ENCODE measurements around the gene AMZ2. TPM values are rescaled to one million over a fixed set of nuclear protein-coding genes. Genes with fewer than 3 reads are reported as not detected.
"Not testable (repeated sequence)": the region's sequence is repeated elsewhere in the genome, so short reads cannot be mapped to it uniquely, and the experiment has no call there.

The AMZ2 gene
- total RNA-seq, 2 donors from 2014 or later: 64.0 to 89.4 TPM

DNA sequence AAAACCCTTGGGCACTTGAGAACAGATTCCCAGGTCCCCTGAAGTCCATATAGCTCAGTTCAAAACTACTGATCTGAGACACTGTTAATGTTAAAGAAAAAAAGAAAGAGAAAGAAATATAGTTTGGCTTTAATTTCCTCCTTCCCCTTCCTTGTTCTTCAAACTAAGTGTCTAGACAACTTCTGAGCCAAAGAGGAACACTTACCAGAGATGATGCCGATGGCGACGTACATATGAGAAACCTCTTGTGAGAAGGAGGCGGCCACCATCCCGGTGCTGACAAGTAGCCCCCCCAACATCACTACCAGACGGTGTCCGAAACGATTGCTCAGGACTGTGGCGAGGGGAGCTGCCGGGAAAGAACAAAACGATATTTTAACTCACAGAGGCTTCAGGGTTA, 25.9 kb downstream of the AMZ2 start:
- WGBS, 2 experiments (ENCODE audit: insufficient coverage in 1 of 2, insufficient read length in 1 of 2): 95 to 99% methylated on average over 6 to 11 of the region's 11 CpGs

GRCh38 chr17:68276339-68276738, 28.5 kb downstream of the AMZ2 start:
- 88 to 93% methylated on average over 2 to 3 of the region's 3 CpGs for WGBS, 2 experiments (ENCODE audit: insufficient coverage in 1 of 2, insufficient read length in 1 of 2)
- H3K27ac Mint-ChIP-seq; H3K27ac ChIP-seq (ENCODE audit: low read depth, low read length); H3K4me1 Mint-ChIP-seq; H3K4me1 ChIP-seq (ENCODE audit: control insufficient read depth, insufficient read depth, low read length); H3K27me3 ChIP-seq (ENCODE audit: control insufficient read depth, insufficient read depth, low read length, poor library complexity, severe bottlenecking); DNase-seq; H3K9ac ChIP-seq (ENCODE audit: extremely low read depth, low read length, poor library complexity, severe bottlenecking); H3K9me3 ChIP-seq (ENCODE audit: control insufficient read depth, low read length); H3K36me3 Mint-ChIP-seq (ENCODE audit: low read depth); H3K36me3 ChIP-seq (ENCODE audit: control insufficient read depth, insufficient read depth, low read length); H3K4me3 Mint-ChIP-seq; H3K27me3 Mint-ChIP-seq (ENCODE audit: insufficient read depth); H3K4me3 ChIP-seq (ENCODE audit: low read length): not testable (repeated sequence)
- H3K9me3 Mint-ChIP-seq: peaks cover 30% of the 10 kb centered on the region

More for the DNA sequence above, 25.9 kb downstream of the AMZ2 start:
- Histone ChIP-seq H3K9me3 (ENCODE audit: control insufficient read depth, low read length) (peaks cover 9% of the 10 kb centered on the region), H3K36me3 (ENCODE audit: control insufficient read depth, insufficient read depth, low read length) (no peaks in the 10 kb centered on the region), H3K4me1 (ENCODE audit: control insufficient read depth, insufficient read depth, low read length) (no peaks in the 10 kb centered on the region), H3K4me3 (ENCODE audit: low read length) (no peak overlapping the region), H3K27ac (ENCODE audit: low read depth, low read length) (no peak overlapping the region), H3K9ac (ENCODE audit: extremely low read depth, low read length, poor library complexity, severe bottlenecking) (no peak overlapping the region), H3K27me3 (ENCODE audit: control insufficient read depth, insufficient read depth, low read length, poor library complexity, severe bottlenecking) (no peaks in the 10 kb centered on the region)
- Mint-ChIP-seq H3K9me3 (peaks cover 18% of the 10 kb centered on the region), H3K4me1 (no peaks in the 10 kb centered on the region), H3K4me3 (no peak overlapping the region), H3K27ac (no peak overlapping the region), H3K27me3 (ENCODE audit: insufficient read depth) (no peaks in the 10 kb centered on the region), H3K36me3 (ENCODE audit: low read depth) (peaks cover 4% of the 10 kb centered on the region)
- no peak for TF ChIP-seq CTCF (conservative IDR thresholded peaks at IDR 0.05)
- DNase-seq: no peak

GRCh38 chr17:68277807-68278206, 30.0 kb downstream of the AMZ2 start:
- Mint-ChIP-seq H3K4me1 (no peaks in the 10 kb centered on the region), H3K36me3 (ENCODE audit: low read depth) (peaks cover 4% of the 10 kb centered on the region), H3K27me3 (ENCODE audit: insufficient read depth) (peaks cover 4% of the 10 kb centered on the region), H3K4me3 (no peak overlapping the region), H3K27ac (no peak overlapping the region), H3K9me3 (peaks cover 30% of the 10 kb centered on the region)
- H3K27me3 ChIP-seq (ENCODE audit: control insufficient read depth, insufficient read depth, low read length, poor library complexity, severe bottlenecking): no peaks in the 10 kb centered on the region
- no peaks in the 10 kb centered on the region for H3K4me1 ChIP-seq (ENCODE audit: control insufficient read depth, insufficient read depth, low read length)
- no peak overlapping the region for H3K4me3 ChIP-seq (ENCODE audit: low read length)
- no peak overlapping the region for H3K27ac ChIP-seq (ENCODE audit: low read depth, low read length)
- no peak for TF ChIP-seq CTCF (conservative IDR thresholded peaks at IDR 0.05)
- H3K9ac ChIP-seq (ENCODE audit: extremely low read depth, low read length, poor library complexity, severe bottlenecking): no peak overlapping the region
- no peaks in the 10 kb centered on the region for H3K36me3 ChIP-seq (ENCODE audit: control insufficient read depth, insufficient read depth, low read length)
- no peak for DNase-seq
- WGBS, 2 experiments (ENCODE audit: insufficient coverage in 1 of 2, insufficient read length in 1 of 2): 96 to 98% methylated on average over 5 of the region's 5 CpGs
- H3K9me3 ChIP-seq (ENCODE audit: control insufficient read depth, low read length): peaks cover 9% of the 10 kb centered on the region

GRCh38 chr17:68281965-68282364, 34.1 kb downstream of the AMZ2 start:
- 100% methylated on average over 1 of the region's 6 CpGs; no CpG with 5 or more reads in 1 of the 2 experiments for WGBS, 2 experiments (ENCODE audit: insufficient coverage in 1 of 2, insufficient read length in 1 of 2)

More at GRCh38 chr17:68281965-68282364, 34.1 kb downstream of the AMZ2 start:
- not testable (repeated sequence) for H3K36me3 ChIP-seq (ENCODE audit: control insufficient read depth, insufficient read depth, low read length); H3K4me3 ChIP-seq (ENCODE audit: low read length); H3K27ac Mint-ChIP-seq; H3K4me3 Mint-ChIP-seq; H3K9me3 ChIP-seq (ENCODE audit: control insufficient read depth, low read length); H3K4me1 ChIP-seq (ENCODE audit: control insufficient read depth, insufficient read depth, low read length); H3K27ac ChIP-seq (ENCODE audit: low read depth, low read length); H3K36me3 Mint-ChIP-seq (ENCODE audit: low read depth); H3K27me3 ChIP-seq (ENCODE audit: control insufficient read depth, insufficient read depth, low read length, poor library complexity, severe bottlenecking); H3K4me1 Mint-ChIP-seq; DNase-seq; H3K9ac ChIP-seq (ENCODE audit: extremely low read depth, low read length, poor library complexity, severe bottlenecking)
- Mint-ChIP-seq H3K9me3 (peaks cover 24% of the 10 kb centered on the region), H3K27me3 (ENCODE audit: insufficient read depth) (peaks cover 11% of the 10 kb centered on the region)
